ENCODE measurements around the gene ICE1.
"Not testable (repeated sequence)": the region's sequence is repeated elsewhere in the genome, so short reads cannot be mapped to it uniquely, and the experiment has no call there.

Gene ICE1

GRCh38 chr5:5421961-5422818 is at the start of gene ICE1:
TSS of gene ICE1 (plus strand) at chr5:5422677. CDS start at chr5:5422916, 239 bp downstream.
- DNase-seq (ENCODE audit: low read depth in 2 of 2): peak; percentile 82 to 91

- DNase-seq (ENCODE audit: low read depth in 2 of 2): no peak
Measured at GRCh38 chr5:5372930-5373329, 49.5 kb upstream of the ICE1 start.

GRCh38 chr5:5373351-5373989 is 49.0 kb upstream of the ICE1 start:
- DNase-seq (ENCODE audit: low read depth in 2 of 2): no peak

GRCh38 chr5:5374009-5374715 is 48.3 kb upstream of the ICE1 start:
- no peak for DNase-seq (ENCODE audit: low read depth in 2 of 2)

- DNase-seq (ENCODE audit: low read depth in 2 of 2): no peak
Measured at GRCh38 chr5:5377780-5378179, 44.7 kb upstream of the ICE1 start.

GRCh38 chr5:5378531-5378930 is 43.9 kb upstream of the ICE1 start:
- no peak for DNase-seq (ENCODE audit: low read depth in 2 of 2)

GRCh38 chr5:5380298-5380697 is 42.2 kb upstream of the ICE1 start:
- DNase-seq (ENCODE audit: low read depth in 2 of 2): no peak

- DNase-seq (ENCODE audit: low read depth in 2 of 2): no peak
Measured at GRCh38 chr5:5381310-5381913, 41.1 kb upstream of the ICE1 start.

- DNase-seq (ENCODE audit: low read depth in 2 of 2): no peak
Measured at GRCh38 chr5:5383461-5383860, 39.0 kb upstream of the ICE1 start.

GRCh38 chr5:5384660-5385330 is 37.7 kb upstream of the ICE1 start:
- no peak for DNase-seq (ENCODE audit: low read depth in 2 of 2)

GRCh38 chr5:5385331-5385662 is 37.2 kb upstream of the ICE1 start:
- no peak for DNase-seq (ENCODE audit: low read depth in 2 of 2)

GRCh38 chr5:5386329-5386728 is 36.1 kb upstream of the ICE1 start:
- DNase-seq (ENCODE audit: low read depth in 2 of 2): no peak

GRCh38 chr5:5387192-5387591 is 35.3 kb upstream of the ICE1 start:
- DNase-seq (ENCODE audit: low read depth in 2 of 2): no peak

- no peak for DNase-seq (ENCODE audit: low read depth in 2 of 2)
Measured at GRCh38 chr5:5387777-5388176, 34.7 kb upstream of the ICE1 start.

GRCh38 chr5:5390121-5390869 is 32.2 kb upstream of the ICE1 start:
- not testable (repeated sequence) for DNase-seq (ENCODE audit: low read depth in 2 of 2)

- not testable (repeated sequence) for DNase-seq (ENCODE audit: low read depth in 2 of 2)
Measured at GRCh38 chr5:5392504-5392903, 30.0 kb upstream of the ICE1 start.

- not testable (repeated sequence) for DNase-seq (ENCODE audit: low read depth in 2 of 2)
Measured at GRCh38 chr5:5394384-5394986, 28.0 kb upstream of the ICE1 start.

- not testable (repeated sequence) for DNase-seq (ENCODE audit: low read depth in 2 of 2)
Measured at GRCh38 chr5:5395093-5395492, 27.4 kb upstream of the ICE1 start.

- DNase-seq (ENCODE audit: low read depth in 2 of 2): no peak
Measured at GRCh38 chr5:5398071-5398470, 24.4 kb upstream of the ICE1 start.

- DNase-seq (ENCODE audit: low read depth in 2 of 2): no peak
Measured at GRCh38 chr5:5401095-5401494, 21.4 kb upstream of the ICE1 start.

- no peak for DNase-seq (ENCODE audit: low read depth in 2 of 2)
Measured at GRCh38 chr5:5403741-5404140, 18.7 kb upstream of the ICE1 start.

Measured in stimulated activated CD4-positive, alpha-beta T cell treated with anti-CD3 and anti-CD28 coated beads, Interleukin-1b, Interleukin-23, amount 100 ng/mL, for 4 hours (primary cell).